Ureter (tissue), 1 donor: ENCODE data around the gene TMOD4. TPM values are rescaled to one million over a fixed set of nuclear protein-coding genes. Genes with fewer than 3 reads are reported as not detected.
"Not testable (repeated sequence)": the region's sequence is repeated elsewhere in the genome, so short reads cannot be mapped to it uniquely, and the experiment has no call there.

Experiments used
- DNase-seq: peaks from one replicate; pipeline ENCODE4 v3.0.0-alpha.2; 2020; ENCODE audit warnings: low spot score
- total RNA-seq: library from RNA; stranded (reverse); gene quantifications from one replicate; pipeline ENCODE4 v1.2.4, GENCODE V29; 2023
- donor health status: DM: yes; HTN: yes; CAD: no.

The TMOD4 gene
- 2.0 TPM for total RNA-seq

DNA sequence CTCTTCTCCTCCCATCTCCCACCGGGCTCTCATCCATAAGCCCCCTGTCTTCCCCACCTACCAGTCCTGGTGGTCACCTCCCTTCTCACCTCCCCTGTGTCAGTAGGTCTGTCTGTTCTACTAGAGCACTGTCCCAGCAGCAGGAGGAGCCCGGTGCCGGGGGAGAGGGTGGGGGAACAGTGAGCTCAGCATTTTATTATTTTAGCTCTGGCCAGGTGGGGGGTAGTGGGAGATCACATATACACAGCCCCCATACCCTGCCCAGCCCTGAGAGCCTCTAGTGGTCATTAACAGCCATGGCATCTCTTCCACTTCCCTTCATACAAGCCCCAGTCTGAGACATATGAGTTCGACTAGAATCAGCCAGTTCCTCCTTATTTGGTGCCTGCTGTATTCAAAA is at the start of gene TMOD4:
TMOD4 (minus strand) TSS at position 119 of the 400 bp plus-strand sequence. CDS start 1,106 bp downstream, outside the sequence.
- DNase-seq: no peak

- DNase-seq: no peak
Measured at GRCh38 chr1:151222130-151222529, 46.3 kb upstream of the TMOD4 start.

DNA sequence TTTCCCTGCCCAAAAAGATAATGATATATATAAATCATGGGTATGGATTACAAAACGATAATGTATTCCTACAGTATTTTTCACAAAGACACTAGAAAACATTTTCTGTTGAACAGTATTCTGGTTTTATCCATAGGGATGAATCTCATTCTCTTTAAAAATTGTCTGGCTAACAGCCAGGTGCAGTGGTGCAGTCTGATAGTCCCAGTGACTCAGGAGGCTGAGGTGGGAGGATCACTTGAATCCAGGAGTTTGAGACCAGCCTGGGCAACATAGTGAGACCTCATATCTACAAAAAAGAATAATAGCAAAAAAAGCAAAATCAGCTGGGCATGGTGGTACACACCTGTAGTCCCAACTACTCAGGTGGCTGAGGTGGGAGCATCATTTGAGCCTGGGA is 45.8 kb upstream of the TMOD4 start:
- DNase-seq: no peak

DNA sequence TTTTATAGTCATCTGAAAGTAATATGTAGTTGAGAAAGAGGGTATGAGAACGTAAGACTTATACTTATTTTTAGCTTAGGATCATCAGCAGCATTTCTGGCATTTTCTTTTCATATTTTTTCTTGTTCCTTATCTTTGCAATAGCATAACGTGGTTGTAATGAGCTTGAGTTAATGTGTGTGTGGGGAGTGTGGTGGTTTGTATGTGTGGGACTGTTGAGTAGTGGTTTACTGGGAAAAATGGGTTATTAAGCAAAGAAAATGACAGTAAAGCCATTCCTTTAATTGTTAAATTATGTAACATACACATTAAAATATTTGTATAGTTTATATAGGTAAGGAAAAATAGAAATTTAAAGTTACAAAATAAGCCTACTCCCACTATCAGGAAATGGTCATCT is 37.8 kb upstream of the TMOD4 start:
- DNase-seq: no peak

GRCh38 chr1:151211972-151212705 is 36.4 kb upstream of the TMOD4 start:
- DNase-seq: no peak

DNA sequence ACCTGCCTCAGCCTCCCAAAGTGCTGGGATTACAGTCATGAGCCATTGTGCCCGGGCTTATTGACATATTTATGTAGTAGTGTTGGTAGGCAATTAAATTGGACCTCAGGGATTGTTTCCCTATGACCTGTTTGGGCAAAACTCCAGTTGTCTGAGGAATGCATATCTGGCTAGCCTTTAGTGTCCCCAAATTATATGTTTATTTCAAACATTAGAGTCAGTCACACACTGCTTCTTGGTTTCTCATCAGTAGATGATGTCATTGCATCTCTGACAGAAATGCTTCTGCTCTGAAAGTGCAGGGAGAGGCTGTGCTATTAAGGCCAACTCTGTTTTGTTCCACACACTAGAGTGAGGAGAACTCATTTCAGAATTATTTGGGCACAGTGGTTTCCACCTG is 35.0 kb upstream of the TMOD4 start:
- DNase-seq: no peak

DNA sequence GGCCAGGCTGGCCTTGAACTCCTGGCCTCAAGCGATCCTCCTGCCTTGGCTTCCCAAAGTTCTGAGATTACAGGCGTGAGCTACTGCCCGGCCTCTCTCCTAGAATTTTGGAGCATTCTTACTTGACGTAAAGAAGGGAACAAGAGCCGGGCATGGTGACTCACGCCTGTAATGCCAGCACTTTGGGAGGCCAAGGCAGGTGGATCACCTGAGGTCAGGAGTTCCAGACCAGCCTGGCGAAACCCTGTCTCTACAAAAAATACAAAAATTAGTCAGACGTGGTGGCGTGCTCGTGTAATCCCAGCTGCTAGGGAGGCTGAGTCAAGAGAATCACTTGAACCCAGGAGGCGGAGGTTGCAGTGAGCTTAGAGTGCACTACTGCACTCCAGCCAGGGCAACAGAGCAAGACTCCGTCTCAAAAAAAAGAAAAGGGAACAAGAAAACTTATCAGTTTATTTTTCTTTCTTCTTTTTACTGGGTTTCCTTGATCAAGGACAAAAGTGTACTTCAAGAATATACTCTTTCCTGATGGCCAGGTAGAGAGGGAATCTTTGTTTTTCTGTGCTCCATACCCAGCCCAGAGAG is 29.7 kb upstream of the TMOD4 start:
- not testable (repeated sequence) for DNase-seq

GRCh38 chr1:151199873-151200581 is 24.2 kb upstream of the TMOD4 start:
- no peak for DNase-seq

GRCh38 chr1:151198254-151199127 is 22.7 kb upstream of the TMOD4 start, which contains the start of gene PIP5K1A:
PIP5K1A (plus strand) TSS chr1:151198552; CDS start chr1:151198997, 445 bp downstream.
- DNase-seq: peak; percentile 99

- no peak for DNase-seq
Measured at GRCh38 chr1:151197863-151198253, 22.1 kb upstream of the TMOD4 start.

DNA sequence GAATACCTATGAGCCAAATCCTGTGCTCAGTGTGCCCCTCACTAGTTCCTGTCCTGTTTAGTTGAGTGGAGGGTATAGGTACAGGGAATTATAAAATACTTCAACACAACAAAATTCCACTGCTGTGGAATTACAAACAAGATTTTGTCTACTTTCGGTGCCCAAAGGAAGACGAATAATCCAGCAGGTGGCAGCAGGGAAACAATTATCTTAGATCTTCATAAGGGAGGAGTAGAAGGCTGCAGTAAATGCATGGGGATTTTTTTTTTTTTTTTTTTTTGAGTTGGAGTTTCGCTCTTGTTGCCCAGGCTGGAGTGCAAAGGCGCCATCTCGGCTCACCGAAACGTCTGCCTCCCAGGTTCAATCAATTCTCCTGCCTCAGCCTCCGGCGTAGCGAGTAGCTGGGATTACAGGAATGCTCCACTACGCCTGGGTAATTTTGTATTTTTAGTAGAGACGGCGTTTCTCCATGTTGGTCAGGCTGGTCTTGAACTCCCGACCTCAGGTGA is 20.6 kb upstream of the TMOD4 start:
- DNase-seq: peak; percentile 65

- peak; percentile 87 for DNase-seq
Measured at GRCh38 chr1:151194894-151195594, 19.3 kb upstream of the TMOD4 start.

- no peak for DNase-seq
Measured at GRCh38 chr1:151193856-151194255, 18.1 kb upstream of the TMOD4 start.

- no peak for DNase-seq
Measured at GRCh38 chr1:151193304-151193703, 17.5 kb upstream of the TMOD4 start.

- no peak for DNase-seq
Measured at GRCh38 chr1:151192047-151192446, 16.3 kb upstream of the TMOD4 start.

DNA sequence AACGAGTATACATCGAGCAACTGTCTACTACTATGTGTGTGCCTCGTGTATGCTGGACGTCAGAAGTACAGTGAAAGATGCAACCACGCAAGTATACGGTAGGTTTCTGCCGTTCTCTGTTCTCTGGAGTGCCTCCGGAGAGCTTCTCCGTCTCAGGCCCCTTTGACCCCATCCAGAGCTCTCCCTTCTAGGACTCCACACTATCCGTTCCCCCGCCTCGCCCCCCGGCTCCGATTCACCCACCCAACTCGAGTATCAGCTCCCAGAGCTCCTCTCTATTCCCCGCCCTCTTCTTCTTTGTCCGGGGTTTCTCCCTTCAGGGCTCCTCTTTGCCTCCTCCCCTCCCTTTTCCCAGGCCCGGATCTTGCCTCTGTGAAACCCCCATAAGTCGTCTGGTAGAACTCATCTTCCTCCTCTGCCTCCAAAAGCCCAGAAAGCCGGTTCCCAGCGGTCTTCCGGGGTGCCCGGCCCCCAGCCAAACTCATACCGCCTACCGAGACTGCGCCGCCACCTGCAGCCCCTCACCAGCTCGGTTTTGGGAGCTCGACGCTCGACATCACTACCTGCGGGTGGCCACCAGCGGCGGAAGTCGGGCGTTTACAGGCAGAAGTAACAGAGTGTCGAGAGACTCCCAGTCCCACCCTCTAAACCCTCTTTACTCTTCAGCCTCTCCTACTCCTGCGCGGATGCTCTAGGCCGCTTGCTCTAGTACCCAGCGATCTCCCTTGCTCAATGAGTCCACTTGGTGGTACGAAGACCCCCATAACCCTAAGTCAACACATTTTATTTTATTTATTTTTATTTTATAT is 14.1 kb upstream of the TMOD4 start, which contains the start of gene VPS72:
VPS72 (minus strand) TSS at position 561 of the 809 bp plus-strand sequence; CDS start at position 485, 76 bp downstream.
- DNase-seq: peak; percentile 86

DNA sequence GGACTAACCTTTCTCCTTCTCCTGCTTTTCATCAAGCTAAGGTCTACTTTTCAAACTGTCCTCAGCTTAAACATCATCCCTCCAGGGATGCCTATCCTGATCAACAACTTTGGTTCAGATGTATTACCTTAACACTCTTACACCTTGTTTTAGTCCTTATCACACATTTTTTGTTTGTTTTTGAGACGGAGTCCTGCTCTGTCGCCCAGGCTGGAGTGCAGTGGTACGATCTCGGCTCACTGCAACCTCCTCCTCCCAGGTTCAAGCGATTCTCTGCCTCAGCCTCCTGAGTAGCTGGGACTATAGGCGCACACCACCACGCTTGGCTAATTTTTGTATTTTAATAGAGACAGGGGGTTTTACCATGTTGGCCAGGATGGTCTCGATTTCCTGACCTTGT is 12.9 kb upstream of the TMOD4 start:
- DNase-seq: not testable (repeated sequence)

GRCh38 chr1:151187205-151187604 is 11.4 kb upstream of the TMOD4 start:
- no peak for DNase-seq

DNA sequence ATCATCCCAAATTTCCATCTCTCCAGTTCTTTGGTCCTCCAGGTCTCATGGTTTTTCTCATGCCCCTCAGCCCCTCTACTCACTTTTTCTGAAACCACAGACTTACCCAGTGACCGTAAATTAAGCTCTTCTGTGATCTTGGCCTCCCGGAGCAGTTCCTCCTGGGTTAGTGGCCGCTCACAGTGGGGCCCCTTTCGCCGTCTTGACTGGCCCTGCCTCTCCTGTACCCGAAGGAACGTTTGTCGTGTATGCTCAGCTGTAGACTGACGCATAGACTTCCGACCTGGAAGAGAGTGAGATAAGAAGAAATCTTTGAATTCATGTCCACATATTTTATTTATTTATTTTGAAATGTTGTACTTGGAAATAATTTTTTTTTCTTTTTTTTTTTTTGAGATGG is 8.4 kb upstream of the TMOD4 start:
- DNase-seq: no peak

- DNase-seq: no peak
Measured at GRCh38 chr1:151176514-151177045, 799 bp upstream of the TMOD4 start.
